HG02973 (cell line): ENCODE results near the gene TRPM6.
"Not testable (repeated sequence)": the region's sequence is repeated elsewhere in the genome, so short reads cannot be mapped to it uniquely, and the experiment has no call there.

Experiments used
- ATAC-seq: cut with Tn5 transposase; IDR thresholded peaks from one replicate; pipeline ENCODE4 v1.9.1; 2021; ENCODE audit warnings: moderate library complexity; ENCODE audit not compliant: unreplicated experiment

TRPM6 gene, protein sequence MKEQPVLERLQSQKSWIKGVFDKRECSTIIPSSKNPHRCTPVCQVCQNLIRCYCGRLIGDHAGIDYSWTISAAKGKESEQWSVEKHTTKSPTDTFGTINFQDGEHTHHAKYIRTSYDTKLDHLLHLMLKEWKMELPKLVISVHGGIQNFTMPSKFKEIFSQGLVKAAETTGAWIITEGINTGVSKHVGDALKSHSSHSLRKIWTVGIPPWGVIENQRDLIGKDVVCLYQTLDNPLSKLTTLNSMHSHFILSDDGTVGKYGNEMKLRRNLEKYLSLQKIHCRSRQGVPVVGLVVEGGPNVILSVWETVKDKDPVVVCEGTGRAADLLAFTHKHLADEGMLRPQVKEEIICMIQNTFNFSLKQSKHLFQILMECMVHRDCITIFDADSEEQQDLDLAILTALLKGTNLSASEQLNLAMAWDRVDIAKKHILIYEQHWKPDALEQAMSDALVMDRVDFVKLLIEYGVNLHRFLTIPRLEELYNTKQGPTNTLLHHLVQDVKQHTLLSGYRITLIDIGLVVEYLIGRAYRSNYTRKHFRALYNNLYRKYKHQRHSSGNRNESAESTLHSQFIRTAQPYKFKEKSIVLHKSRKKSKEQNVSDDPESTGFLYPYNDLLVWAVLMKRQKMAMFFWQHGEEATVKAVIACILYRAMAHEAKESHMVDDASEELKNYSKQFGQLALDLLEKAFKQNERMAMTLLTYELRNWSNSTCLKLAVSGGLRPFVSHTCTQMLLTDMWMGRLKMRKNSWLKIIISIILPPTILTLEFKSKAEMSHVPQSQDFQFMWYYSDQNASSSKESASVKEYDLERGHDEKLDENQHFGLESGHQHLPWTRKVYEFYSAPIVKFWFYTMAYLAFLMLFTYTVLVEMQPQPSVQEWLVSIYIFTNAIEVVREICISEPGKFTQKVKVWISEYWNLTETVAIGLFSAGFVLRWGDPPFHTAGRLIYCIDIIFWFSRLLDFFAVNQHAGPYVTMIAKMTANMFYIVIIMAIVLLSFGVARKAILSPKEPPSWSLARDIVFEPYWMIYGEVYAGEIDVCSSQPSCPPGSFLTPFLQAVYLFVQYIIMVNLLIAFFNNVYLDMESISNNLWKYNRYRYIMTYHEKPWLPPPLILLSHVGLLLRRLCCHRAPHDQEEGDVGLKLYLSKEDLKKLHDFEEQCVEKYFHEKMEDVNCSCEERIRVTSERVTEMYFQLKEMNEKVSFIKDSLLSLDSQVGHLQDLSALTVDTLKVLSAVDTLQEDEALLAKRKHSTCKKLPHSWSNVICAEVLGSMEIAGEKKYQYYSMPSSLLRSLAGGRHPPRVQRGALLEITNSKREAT (N-terminal part only)

GRCh38 chr9:74887041-74887980 lies at the start of gene TRPM6:
TSS of gene TRPM6 (minus strand) at chr9:74887921. CDS start at chr9:74887856, 65 bp downstream.
- ATAC-seq = no peak

GRCh38 chr9:74935008-74935407 lies 47.3 kb upstream of the TRPM6 start:
- ATAC-seq = no peak

- no peak for ATAC-seq
These were observed 34.0 kb upstream of the TRPM6 start for GRCh38 chr9:74921737-74922136.

DNA sequence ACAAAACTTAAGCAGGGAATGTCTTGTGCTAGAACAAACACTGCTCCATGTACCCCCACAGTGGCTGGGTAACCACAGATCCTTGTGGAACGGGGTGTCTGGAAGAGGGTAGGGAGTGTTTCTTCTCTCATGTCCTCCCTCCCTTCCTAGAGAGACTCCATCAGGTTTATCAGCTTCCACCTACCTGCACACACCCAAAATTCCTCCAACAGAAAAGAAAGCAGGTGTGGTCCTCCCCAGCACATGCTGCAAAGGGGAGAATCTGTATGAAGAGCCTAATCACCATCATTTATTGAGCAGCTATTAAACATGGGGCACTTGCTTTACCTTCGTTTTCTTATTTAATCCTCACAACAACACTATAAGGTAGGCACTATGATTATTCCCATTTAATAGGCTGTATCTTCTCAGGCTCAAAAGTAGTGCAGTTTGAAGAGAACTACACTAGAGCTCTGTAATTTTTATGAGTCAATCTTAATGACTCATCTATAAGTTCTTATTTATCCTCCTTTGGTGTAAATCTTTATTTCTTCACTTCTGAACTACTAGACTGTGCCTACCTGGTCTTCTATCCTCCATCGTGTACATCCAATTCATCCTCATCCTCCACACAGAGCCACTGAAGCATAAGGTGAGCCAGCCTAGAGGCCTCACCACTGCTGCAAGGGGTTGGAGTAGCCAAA lies 33.4 kb upstream of the TRPM6 start:
- no peak for ATAC-seq

DNA sequence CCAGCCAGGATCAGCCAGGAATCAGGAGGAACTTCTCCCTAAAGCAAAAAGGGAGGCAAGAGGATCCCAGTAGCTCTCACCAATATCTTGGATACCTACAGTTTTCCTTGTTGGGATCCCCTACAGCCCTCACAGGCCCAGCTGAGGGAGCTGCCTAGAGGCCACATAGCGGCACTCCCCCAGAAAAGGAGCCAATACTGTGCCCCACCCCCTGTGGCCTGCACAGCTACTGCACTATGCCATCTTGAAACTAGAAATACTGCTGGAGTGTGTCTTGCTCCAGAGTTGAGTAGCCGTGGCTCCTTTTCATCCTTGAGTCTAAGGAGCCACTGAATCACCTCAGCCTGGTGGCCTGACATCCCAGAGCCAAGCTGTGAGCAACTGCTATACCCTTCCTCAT lies 22.3 kb upstream of the TRPM6 start:
- no peak for ATAC-seq

- no peak for ATAC-seq
These were observed 20.9 kb upstream of the TRPM6 start for GRCh38 chr9:74908665-74909064.

DNA sequence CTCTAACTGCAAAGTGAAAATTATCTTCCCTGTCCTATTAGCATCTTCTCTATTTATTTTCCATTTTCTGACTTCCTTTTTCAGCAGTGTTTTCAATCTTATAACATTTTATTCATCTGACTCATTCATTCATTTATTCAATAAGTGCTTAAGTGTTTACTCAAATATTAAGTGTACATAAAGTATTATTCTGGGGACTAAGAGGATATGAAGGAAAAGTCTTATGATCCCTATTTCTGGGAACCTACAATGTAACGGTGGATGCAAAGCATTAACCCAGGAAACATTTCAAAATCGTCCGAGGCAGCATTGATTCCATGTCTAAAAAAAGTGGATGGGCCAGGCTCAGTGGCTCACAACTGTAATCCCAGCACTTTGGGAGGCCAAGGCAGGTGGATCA lies 19.4 kb upstream of the TRPM6 start:
- ATAC-seq = no peak

DNA sequence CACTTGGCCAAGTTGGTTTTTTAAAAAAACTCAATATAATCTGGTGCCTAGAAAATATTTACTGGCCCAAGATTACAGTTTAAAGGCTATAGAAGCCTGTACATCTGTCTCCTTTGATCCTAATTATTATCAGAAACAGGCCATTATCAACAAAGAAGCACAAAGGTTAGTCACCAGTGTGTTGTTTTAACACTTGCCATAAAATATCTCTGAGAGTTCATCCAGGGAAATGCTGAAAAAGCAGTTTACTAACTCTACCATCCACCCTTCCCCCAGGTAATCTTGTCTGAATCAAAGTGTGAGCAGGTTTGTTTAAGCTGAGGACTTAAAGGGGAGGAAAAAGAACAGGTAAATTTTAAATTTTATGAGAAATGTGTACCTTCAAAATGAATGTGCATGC lies 13.3 kb upstream of the TRPM6 start:
- ATAC-seq = no peak

- ATAC-seq = not testable (repeated sequence)
These were observed 728 bp upstream of the TRPM6 start for GRCh38 chr9:74888449-74888848.

- ATAC-seq = no peak
These were observed 255 bp upstream of the TRPM6 start for GRCh38 chr9:74887981-74888370.

GRCh38 chr9:74876382-74876949 lies 11.3 kb downstream of the TRPM6 start:
- no peak for ATAC-seq

DNA sequence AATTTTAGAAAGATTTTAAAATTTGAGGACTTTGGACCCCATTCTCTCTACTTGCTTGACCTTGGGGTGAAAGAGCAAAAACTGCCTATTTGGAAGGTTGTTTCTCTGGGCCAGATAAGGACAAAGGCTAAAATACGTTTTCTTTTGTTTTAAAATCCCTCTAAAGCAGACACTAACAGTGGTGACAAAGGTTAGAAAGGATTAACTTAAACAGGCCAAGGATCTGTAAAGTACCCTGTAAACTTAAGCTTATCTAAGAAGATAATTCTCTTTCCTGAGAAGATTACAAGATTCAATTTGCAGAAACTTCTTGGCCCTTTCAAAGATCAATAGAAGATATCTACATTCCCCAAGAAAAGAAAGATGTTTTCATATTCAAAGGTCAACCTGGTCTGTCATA lies 12.1 kb downstream of the TRPM6 start:
- no peak for ATAC-seq

GRCh38 chr9:74874220-74874619 lies 13.5 kb downstream of the TRPM6 start:
- no peak for ATAC-seq

- no peak for ATAC-seq
These were observed 15.0 kb downstream of the TRPM6 start for GRCh38 chr9:74872619-74873233.

DNA sequence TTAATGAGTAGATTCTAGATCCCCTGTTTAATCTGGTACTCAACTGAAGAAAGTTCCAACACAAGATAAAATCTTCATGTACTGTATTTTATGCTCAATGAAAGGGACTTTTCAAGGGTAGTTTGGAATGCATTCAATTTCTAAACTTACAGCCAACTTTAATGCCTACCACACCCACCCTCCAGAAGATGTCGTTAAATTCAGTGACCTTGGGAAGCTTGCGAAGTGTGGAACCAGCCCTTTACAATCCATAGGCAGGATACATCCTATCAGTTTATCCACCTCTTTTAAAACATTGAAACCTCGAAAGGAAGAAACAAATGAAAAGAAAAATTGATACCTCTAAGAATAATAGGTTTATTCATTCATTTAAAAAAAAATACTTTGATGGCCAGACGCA lies 20.2 kb downstream of the TRPM6 start:
- ATAC-seq = no peak

DNA sequence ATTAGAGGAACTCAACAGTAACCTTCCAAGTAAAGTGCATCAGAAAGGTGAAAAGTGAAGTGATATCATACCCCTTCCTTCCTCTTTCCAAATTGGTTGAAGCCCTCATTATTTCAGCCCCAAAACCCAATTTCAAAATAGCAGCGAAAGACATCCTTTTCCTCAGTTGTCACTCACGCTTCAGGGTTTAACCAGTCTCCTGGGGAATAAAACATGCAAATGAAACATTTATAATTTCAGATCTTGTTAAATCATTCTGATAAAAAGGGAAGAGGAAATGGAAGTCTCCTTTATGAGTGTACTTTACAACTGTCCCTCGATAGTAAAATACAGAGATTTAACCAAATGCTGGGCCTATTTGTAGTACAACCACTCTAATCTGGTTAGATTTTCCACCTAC lies 22.5 kb downstream of the TRPM6 start:
- ATAC-seq = no peak

DNA sequence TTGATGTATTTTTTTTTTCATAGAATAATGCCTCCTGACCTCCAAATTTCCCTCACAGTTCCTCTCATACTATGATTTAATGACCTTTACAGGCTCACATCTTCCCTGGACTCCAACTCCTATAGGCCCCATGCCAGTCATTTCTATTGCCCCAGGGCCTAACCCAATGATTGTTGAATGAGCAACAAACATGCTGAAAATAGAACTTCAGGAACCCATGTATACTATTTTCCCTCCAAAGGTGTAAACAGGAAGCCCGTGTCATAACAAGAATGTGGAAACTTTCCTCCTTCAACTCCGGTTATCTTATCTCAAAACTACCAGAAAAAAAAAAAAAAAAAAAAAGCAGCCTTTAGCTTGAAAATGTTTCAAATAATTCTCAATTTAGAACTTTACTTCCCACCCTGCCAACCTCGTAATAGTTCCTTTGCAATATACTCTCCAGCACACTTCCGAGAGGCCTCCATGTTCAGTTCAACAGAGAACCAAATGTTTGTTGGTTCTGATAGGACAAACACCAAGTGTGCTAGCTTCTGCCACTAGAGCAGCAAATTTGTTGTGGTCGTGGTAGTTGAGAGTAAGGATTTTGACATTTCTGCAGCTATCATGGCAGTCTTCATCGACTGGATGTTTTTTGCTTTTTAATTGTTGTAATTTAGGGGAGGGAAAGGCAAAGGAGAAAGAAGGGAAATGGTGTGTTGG lies 25.8 kb downstream of the TRPM6 start:
- ATAC-seq = no peak

DNA sequence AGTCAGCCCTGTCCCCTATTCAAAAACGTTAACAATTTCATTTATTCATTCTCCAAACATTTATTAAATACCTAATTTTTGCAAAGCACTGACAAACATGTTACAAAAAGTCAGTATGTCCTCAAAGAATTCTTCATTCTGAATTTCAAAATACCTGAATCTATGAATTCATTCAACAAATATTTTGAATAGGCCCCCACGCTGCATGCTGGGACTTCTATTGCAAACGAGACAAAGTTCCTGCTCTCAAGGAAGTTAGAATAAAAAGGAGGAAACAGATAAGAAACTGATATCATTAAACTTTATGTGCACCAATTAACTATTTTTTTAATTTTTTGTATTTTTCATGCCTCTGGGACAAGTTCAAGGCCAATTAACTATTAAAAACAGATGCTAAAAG lies 26.6 kb downstream of the TRPM6 start:
- no peak for ATAC-seq
